GM20000 (cell line): Measurements from ENCODE around the gene CAMTA1.

Experiments
- DNase-seq: peaks from one replicate; pipeline ENCODE4 v3.0.0; 2012; ENCODE audit warnings: low spot score
- CTCF ChIP-seq: IDR thresholded peaks from 2 replicates; pipeline ENCODE4 v1.5.1; 2012; ENCODE audit warnings: mild to moderate bottlenecking, control low read depth; ENCODE audit errors: extremely low read depth, missing control alignments

Gene CAMTA1

GRCh38 chr1:7117399-7118281 is 332.4 kb downstream of the CAMTA1 start:
- no peak for DNase-seq
- TF ChIP-seq CTCF = no peak

- no peak for DNase-seq
- no peak for TF ChIP-seq CTCF
Measured at GRCh38 chr1:7119156-7119555, 333.9 kb downstream of the CAMTA1 start.

GRCh38 chr1:7120863-7121621 is 335.8 kb downstream of the CAMTA1 start:
- no peak for TF ChIP-seq CTCF
- no peak for DNase-seq

- no peak for TF ChIP-seq CTCF
- no peak for DNase-seq
Measured at GRCh38 chr1:7121622-7121988, 336.4 kb downstream of the CAMTA1 start.

- TF ChIP-seq CTCF = no peak
- DNase-seq = no peak
Measured at GRCh38 chr1:7127322-7128075, 342.2 kb downstream of the CAMTA1 start.

- TF ChIP-seq CTCF = no peak
Measured at GRCh38 chr1:7128293-7128692, 343.0 kb downstream of the CAMTA1 start.

GRCh38 chr1:7130127-7130526 is 344.9 kb downstream of the CAMTA1 start:
- no peak for TF ChIP-seq CTCF
- no peak for DNase-seq

More at GRCh38 chr1:7128293-7128692, 343.0 kb downstream of the CAMTA1 start:
- DNase-seq = no peak
